ENCODE results near the gene RRAGD. TPM values are rescaled to one million over a fixed set of nuclear protein-coding genes. Genes with fewer than 3 reads are reported as not detected.

RRAGD gene
- total RNA-seq, 1 donor from 2014 or later, result 5.4 TPM

- Mint-ChIP-seq H3K27ac (peak overlapping the region; percentile 33), H3K4me3 (peak overlapping the region; percentile 60)
Measured at GRCh38 chr6:89387516-89388201, 24.4 kb downstream of the RRAGD start.

GRCh38 chr6:89386917-89387491 lies 25.1 kb downstream of the RRAGD start:
- intact Hi-C loops (cut with micrococcal nuclease), result loop anchor here (1.0 kb wide), 2 partner anchors 15 to 25 kb away; partner anchors contain the start of gene RRAGD
- Mint-ChIP-seq H3K4me3 (peak overlapping the region; percentile 60), H3K27me3 (peaks cover 4% of the 10 kb centered on the region), H3K9me3 (no peaks in the 10 kb centered on the region), H3K27ac (peak overlapping the region; percentile 33), H3K36me3 (ENCODE audit: low read depth) (no peaks in the 10 kb centered on the region), H3K4me1 (peaks cover 15% of the 10 kb centered on the region)
- CTCF ChIA-PET, result interaction anchor here (0.9 kb wide), 1 partner anchor 11 kb away, joined by 5 read pairs; no protein-coding TSS in a partner anchor
- POLR2A ChIA-PET, result interaction anchor here (1.1 to 1.5 kb wide), 3 partner anchors 15 to 306 kb away, joined by 3 to 14 read pairs (median 5); partner anchors contain the start of gene PNRC1
- ATAC-seq (ENCODE audit: low read depth) (peak; percentile 48), DNase-seq (no peak)
- no peak for TF ChIP-seq CTCF (IDR thresholded peaks at IDR 0.05)

More at GRCh38 chr6:89387516-89388201, 24.4 kb downstream of the RRAGD start:
- ChIA-PET POLR2A (interaction anchor here (0.5 to 1.5 kb wide), 4 partner anchors 9 to 307 kb away, joined by 3 to 14 read pairs (median 4); partner anchors contain the start of gene PNRC1), CTCF (interaction anchor here (0.9 kb wide), 1 partner anchor 12 kb away, joined by 5 read pairs; no protein-coding TSS in a partner anchor)
- H3K27me3 Mint-ChIP-seq, result peaks cover 4% of the 10 kb centered on the region
- H3K36me3 Mint-ChIP-seq (ENCODE audit: low read depth), result no peaks in the 10 kb centered on the region
- ATAC-seq (ENCODE audit: low read depth) (peak; percentile 87), DNase-seq (no peak)
- H3K4me1 Mint-ChIP-seq, result peaks cover 15% of the 10 kb centered on the region
- intact Hi-C loops (cut with micrococcal nuclease), result loop anchor here (1.0 kb wide), 2 partner anchors 15 to 25 kb away; partner anchors contain the start of gene RRAGD
- TF ChIP-seq CTCF (IDR thresholded peaks at IDR 0.05), result no peak
- no peaks in the 10 kb centered on the region for H3K9me3 Mint-ChIP-seq

GRCh38 chr6:89385846-89386245 lies 26.2 kb downstream of the RRAGD start:
- H3K4me3 Mint-ChIP-seq, result no peak overlapping the region
- no peak for DNase-seq
- ChIA-PET CTCF (interaction anchor here (1.3 to 1.5 kb wide), 2 partner anchors 13 to 18 kb away, joined by 3 read pairs; no protein-coding TSS in a partner anchor), POLR2A (interaction anchor here (0.5 kb wide), 1 partner anchor 34 kb away, joined by 3 read pairs; no protein-coding TSS in a partner anchor)
- H3K27ac Mint-ChIP-seq, result no peak overlapping the region
- peaks cover 4% of the 10 kb centered on the region for H3K27me3 Mint-ChIP-seq
- H3K9me3 Mint-ChIP-seq, result no peaks in the 10 kb centered on the region
- no peaks in the 10 kb centered on the region for H3K36me3 Mint-ChIP-seq (ENCODE audit: low read depth)
- intact Hi-C loops (cut with micrococcal nuclease), result no loop called here
- ATAC-seq (ENCODE audit: low read depth), result no peak
- peaks cover 15% of the 10 kb centered on the region for H3K4me1 Mint-ChIP-seq
- TF ChIP-seq CTCF (IDR thresholded peaks at IDR 0.05), result no peak

GRCh38 chr6:89385156-89385667 lies 26.9 kb downstream of the RRAGD start:
- CTCF ChIA-PET, result interaction anchor here (1.3 to 1.5 kb wide), 2 partner anchors 13 to 18 kb away, joined by 3 read pairs; no protein-coding TSS in a partner anchor
- no peak for DNase-seq
- Mint-ChIP-seq H3K4me3 (no peak overlapping the region), H3K27me3 (peaks cover 6% of the 10 kb centered on the region), H3K36me3 (ENCODE audit: low read depth) (no peaks in the 10 kb centered on the region), H3K27ac (no peak overlapping the region), H3K9me3 (no peaks in the 10 kb centered on the region), H3K4me1 (peaks cover 15% of the 10 kb centered on the region)
- no peak for ATAC-seq (ENCODE audit: low read depth)
- TF ChIP-seq CTCF (IDR thresholded peaks at IDR 0.05), result no peak
- intact Hi-C loops (cut with micrococcal nuclease), result no loop called here
- POLR2A ChIA-PET, result interaction anchor here (0.5 kb wide), 1 partner anchor 34 kb away, joined by 3 read pairs; no protein-coding TSS in a partner anchor
